T-helper 1 cell (primary cell): ENCODE results near the gene IER3.

Source experiments
- DNase-seq, 5 donors: peaks; one replicate each; pipeline ENCODE4 v3.0.0-alpha.2; 2012 to 2020
- total RNA-seq, 4 donors: gene quantifications; one replicate each; lab custom pipeline; 2026; lab: John Stamatoyannopoulos, UW

Gene IER3
- total RNA-seq, result 14.2 to 53.5 (median 23.7) reads per million in 4 donors

- DNase-seq, result peak; percentile 42 to 80 (median 62)
These were observed at the start of gene IER3 for GRCh38 chr6:30744054-30744805. Gene IER3, minus strand, starts transcription at chr6:30744547. Its CDS starts 29 bp downstream, at chr6:30744518.

GRCh38 chr6:30793521-30794194 is 49.3 kb upstream of the IER3 start:
- peak in 1 of 5 donors; percentile 64 for DNase-seq

GRCh38 chr6:30792786-30793185 is 48.4 kb upstream of the IER3 start:
- DNase-seq, result no peak

- DNase-seq, result no peak
These were observed 46.5 kb upstream of the IER3 start for GRCh38 chr6:30790724-30791383.

GRCh38 chr6:30789606-30790005 is 45.3 kb upstream of the IER3 start:
- DNase-seq, result no peak

GRCh38 chr6:30787954-30788353 is 43.6 kb upstream of the IER3 start:
- peak in 1 of 5 donors; percentile 59 for DNase-seq

- no peak for DNase-seq
These were observed 38.2 kb upstream of the IER3 start for GRCh38 chr6:30782425-30783014.

- DNase-seq, result peak in 1 of 5 donors; percentile 3
These were observed 37.5 kb upstream of the IER3 start for GRCh38 chr6:30781743-30782424.

- DNase-seq, result no peak
These were observed 37.0 kb upstream of the IER3 start for GRCh38 chr6:30781395-30781742.

GRCh38 chr6:30780642-30780920 is 36.2 kb upstream of the IER3 start:
- no peak for DNase-seq

GRCh38 chr6:30779850-30780641 is 35.7 kb upstream of the IER3 start:
- DNase-seq, result no peak

GRCh38 chr6:30778001-30778635 is 33.8 kb upstream of the IER3 start:
- DNase-seq, result no peak

- DNase-seq, result no peak
These were observed 32.8 kb upstream of the IER3 start for GRCh38 chr6:30777155-30777485.

GRCh38 chr6:30776390-30777154 is 32.2 kb upstream of the IER3 start:
- no peak for DNase-seq

GRCh38 chr6:30775104-30775503 is 30.8 kb upstream of the IER3 start:
- DNase-seq, result no peak

- DNase-seq, result no peak
These were observed 30.4 kb upstream of the IER3 start for GRCh38 chr6:30774701-30775100.

- no peak for DNase-seq
These were observed 26.2 kb upstream of the IER3 start for GRCh38 chr6:30770592-30770991.

GRCh38 chr6:30769853-30770524 is 25.6 kb upstream of the IER3 start:
- DNase-seq, result peak in 1 of 5 donors; percentile 69

- DNase-seq, result peak; percentile 9 to 80 (median 27)
These were observed 24.9 kb upstream of the IER3 start for GRCh38 chr6:30769088-30769852.
